ENCODE data around the gene SMAD5. TPM values are rescaled to one million over a fixed set of nuclear protein-coding genes. Genes with fewer than 3 reads are reported as not detected.

Gene SMAD5
- total and polyA plus RNA-seq, 12 donors: 6.4 to 76.6 (median 46.2) TPM

GRCh38 chr5:136155078-136155477 is 22.4 kb downstream of the SMAD5 start:
- Histone ChIP-seq H3K27me3 (no peaks in the 10 kb centered on the region), H3K27ac (no peak overlapping the region), H3K4me3 (no peak overlapping the region), H3K36me3 (replicated peaks in 1 of 2) (peaks cover 0 to 27% of the 10 kb centered on the region in 2 donors), H3K9me3 (replicated peaks in 1 of 3) (no peaks in the 10 kb centered on the region), H3K4me1 (replicated peaks in 1 of 2) (peaks cover 0 to 10% of the 10 kb centered on the region in 2 donors)
- no peak for DNase-seq
- intact Hi-C loops (cut with DNase I): no loop called here
- 94 to 98% (median 96%) methylated on average over 2 of the region's 2 CpGs for WGBS, 4 donors
- TF ChIP-seq POLR2A (IDR thresholded peaks at IDR 0.05) (no peak), CTCF (IDR thresholded peaks at IDR 0.05) (no peak)

GRCh38 chr5:136155761-136156160 is 23.1 kb downstream of the SMAD5 start:
- no peak for TF ChIP-seq CTCF (IDR thresholded peaks at IDR 0.05)
- TF ChIP-seq POLR2A (IDR thresholded peaks at IDR 0.05): no peak
- Histone ChIP-seq H3K27ac (no peak overlapping the region), H3K36me3 (replicated peaks in 1 of 2) (peaks cover 0 to 27% of the 10 kb centered on the region in 2 donors), H3K27me3 (no peaks in the 10 kb centered on the region), H3K4me1 (replicated peaks in 1 of 2) (peaks cover 0 to 6% of the 10 kb centered on the region in 2 donors), H3K9me3 (replicated peaks in 1 of 3) (no peaks in the 10 kb centered on the region), H3K4me3 (no peak overlapping the region)
- WGBS, 4 donors: 92 to 100% (median 98%) methylated on average over 1 of the region's 1 CpG
- intact Hi-C loops (cut with DNase I): no loop called here
- DNase-seq: no peak

GRCh38 chr5:136157514-136157913 is 24.9 kb downstream of the SMAD5 start:
- Histone ChIP-seq H3K9me3 (replicated peaks in 1 of 3) (no peaks in the 10 kb centered on the region), H3K4me3 (no peak overlapping the region), H3K36me3 (replicated peaks in 1 of 2) (peaks cover 0 to 27% of the 10 kb centered on the region in 2 donors), H3K27ac (no peak overlapping the region), H3K4me1 (replicated peaks in 1 of 2) (peaks cover 0 to 6% of the 10 kb centered on the region in 2 donors), H3K27me3 (no peaks in the 10 kb centered on the region)
- TF ChIP-seq POLR2A (IDR thresholded peaks at IDR 0.05) (no peak), CTCF (IDR thresholded peaks at IDR 0.05) (no peak)
- WGBS, 4 donors: 94 to 98% (median 97%) methylated on average over 5 of the region's 5 CpGs
- DNase-seq: no peak
- intact Hi-C loops (cut with DNase I): no loop called here

- no peaks in the 10 kb centered on the region for H3K27me3 ChIP-seq
These were observed 26.8 kb downstream of the SMAD5 start for GRCh38 chr5:136159457-136159856.

More at GRCh38 chr5:136159457-136159856, 26.8 kb downstream of the SMAD5 start:
- H3K36me3 ChIP-seq (replicated peaks in 1 of 2): peaks cover 0 to 28% of the 10 kb centered on the region in 2 donors
- no peak for TF ChIP-seq POLR2A (IDR thresholded peaks at IDR 0.05)
- TF ChIP-seq CTCF (IDR thresholded peaks at IDR 0.05): no peak
- H3K27ac ChIP-seq: no peak overlapping the region
- peaks cover 0 to 6% of the 10 kb centered on the region in 2 donors for H3K4me1 ChIP-seq (replicated peaks in 1 of 2)
- DNase-seq: no peak
- no peak overlapping the region for H3K4me3 ChIP-seq
- intact Hi-C loops (cut with DNase I): no loop called here
- no peaks in the 10 kb centered on the region for H3K9me3 ChIP-seq (replicated peaks in 1 of 3)
- WGBS, 4 donors: 69 to 84% (median 78%) methylated on average over 3 of the region's 3 CpGs
